ENCODE data around the gene DOCK2.

DNA sequence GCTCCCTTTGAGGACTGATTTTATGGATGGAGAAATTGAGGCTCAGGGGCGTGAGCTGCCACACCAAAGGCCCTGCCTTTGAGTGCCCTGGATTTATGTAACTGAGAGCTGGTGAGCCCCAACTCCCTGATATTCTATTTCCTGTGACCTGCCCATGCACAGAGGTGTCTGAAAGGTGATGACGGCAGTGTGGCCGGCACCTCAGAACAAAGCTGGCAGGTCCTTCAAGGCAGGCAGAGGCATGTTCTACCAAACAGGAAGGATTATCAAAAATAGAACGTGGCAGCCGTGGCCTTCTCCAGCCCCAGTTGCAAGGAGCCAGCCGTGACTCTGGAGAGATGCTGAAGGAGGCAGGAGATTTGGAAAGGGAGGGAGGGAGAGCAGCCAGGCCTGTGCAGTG lies 307.0 kb downstream of the DOCK2 start:
- TF ChIP-seq, protein P1, sequence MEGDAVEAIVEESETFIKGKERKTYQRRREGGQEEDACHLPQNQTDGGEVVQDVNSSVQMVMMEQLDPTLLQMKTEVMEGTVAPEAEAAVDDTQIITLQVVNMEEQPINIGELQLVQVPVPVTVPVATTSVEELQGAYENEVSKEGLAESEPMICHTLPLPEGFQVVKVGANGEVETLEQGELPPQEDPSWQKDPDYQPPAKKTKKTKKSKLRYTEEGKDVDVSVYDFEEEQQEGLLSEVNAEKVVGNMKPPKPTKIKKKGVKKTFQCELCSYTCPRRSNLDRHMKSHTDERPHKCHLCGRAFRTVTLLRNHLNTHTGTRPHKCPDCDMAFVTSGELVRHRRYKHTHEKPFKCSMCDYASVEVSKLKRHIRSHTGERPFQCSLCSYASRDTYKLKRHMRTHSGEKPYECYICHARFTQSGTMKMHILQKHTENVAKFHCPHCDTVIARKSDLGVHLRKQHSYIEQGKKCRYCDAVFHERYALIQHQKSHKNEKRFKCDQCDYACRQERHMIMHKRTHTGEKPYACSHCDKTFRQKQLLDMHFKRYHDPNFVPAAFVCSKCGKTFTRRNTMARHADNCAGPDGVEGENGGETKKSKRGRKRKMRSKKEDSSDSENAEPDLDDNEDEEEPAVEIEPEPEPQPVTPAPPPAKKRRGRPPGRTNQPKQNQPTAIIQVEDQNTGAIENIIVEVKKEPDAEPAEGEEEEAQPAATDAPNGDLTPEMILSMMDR (IDR thresholded peaks at IDR 0.05) = no peak
- TF ChIP-seq EZH2 (IDR thresholded peaks at IDR 0.05; ENCODE audit: borderline replicate concordance, insufficient read depth, low read depth, low read length, poor library complexity, severe bottlenecking) = no peak
